Stimulated activated CD8-positive, alpha-beta memory T cell treated with anti-CD3 and anti-CD28 coated beads, Interleukin-4, amount 100 ng/mL, for 1 hour (primary cell): ENCODE results near the gene SCNN1A.

Source experiments
- DNase-seq, 2 donors: peaks; one replicate each; pipeline ENCODE4 v3.0.0-alpha.2; 2020; ENCODE audit warnings: low read depth in 2 of 2, low spot score in 1 of 2

Gene SCNN1A

DNA sequence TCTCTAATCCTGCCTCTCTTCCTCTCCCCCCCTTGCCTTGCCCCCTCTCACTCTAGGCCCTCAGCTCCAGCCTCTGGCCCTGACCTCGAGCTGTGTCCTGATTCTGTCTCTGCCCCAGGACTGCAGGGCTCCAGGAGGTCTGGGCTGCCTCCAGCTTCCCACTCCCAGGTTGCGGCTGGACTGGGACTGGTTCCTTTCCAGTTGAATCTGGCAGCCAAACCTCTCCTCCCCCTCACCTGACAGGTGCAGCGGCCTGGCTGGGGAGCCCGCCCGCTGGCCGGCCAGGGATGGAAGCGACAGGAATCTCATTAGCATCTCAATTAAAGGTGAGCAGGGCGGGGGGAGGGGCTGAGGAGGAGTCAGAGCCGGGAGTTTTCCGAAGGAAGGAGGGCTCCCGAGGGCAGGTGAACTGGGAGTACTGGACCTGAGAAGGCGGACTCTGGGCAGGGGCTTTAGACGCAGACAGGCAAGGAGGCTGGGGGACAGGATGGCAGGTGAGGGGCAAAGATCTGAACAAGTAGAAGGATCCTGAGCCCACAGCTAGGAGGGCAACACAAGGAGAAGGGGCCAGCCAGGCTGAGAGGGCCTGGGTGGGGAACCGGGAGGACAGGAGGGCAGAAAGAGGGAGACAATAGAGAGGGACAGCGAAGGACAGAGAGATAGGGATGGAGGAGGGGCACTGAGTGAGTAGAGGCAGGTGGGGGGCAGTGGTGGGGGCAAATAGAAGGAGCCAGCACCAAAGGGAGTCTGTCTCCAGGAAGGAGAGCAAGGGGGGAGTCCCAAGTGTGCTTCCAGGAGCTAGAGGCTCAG, at the start of gene SCNN1A:
Gene SCNN1A, minus strand, starts transcription at position 295 of the 810 bp plus-strand sequence. CDS start 780 bp downstream, outside the sequence.
- DNase-seq = no peak

DNA sequence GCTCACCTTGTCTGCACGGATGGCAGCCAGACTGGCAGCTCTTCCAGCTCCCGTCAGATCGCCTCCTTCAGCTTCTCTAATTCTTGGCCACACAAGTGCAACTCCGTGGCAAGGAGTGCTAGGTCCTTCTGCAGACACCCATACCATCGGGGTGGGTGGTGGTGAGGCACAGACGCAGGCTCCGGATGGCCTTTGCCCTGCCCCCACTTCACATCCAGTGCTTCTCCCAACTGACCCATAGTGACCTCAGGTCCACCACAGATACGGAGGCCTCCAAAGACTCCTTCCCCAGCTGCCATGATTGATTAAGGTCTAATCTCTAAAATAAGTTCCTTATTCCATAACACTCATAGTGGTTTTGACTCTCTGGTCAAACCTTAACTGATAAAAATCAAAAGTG, 49.5 kb upstream of the SCNN1A start:
- DNase-seq = no peak

DNA sequence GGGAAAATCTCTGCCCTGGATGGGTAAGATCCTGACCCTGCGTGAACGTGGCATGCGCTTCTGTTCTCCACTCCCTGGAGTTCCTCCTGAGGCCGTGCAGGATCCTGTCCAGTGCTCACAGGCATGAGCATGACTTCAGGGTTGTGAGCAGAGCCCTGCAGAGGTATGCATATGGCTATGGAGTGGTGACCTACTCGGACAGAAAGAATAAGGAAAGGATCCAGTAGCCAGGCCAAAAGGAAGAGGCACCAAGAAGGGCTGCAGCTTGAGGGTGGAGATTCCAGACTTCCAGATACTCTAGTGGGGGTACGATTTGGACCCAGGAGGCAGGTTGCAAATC, 48.6 kb upstream of the SCNN1A start:
- DNase-seq = no peak

- DNase-seq = peak in 1 of 2 donors; percentile 54
These were observed 48.1 kb upstream of the SCNN1A start for GRCh38 chr12:6423267-6424007.

- no peak for DNase-seq
These were observed 45.0 kb upstream of the SCNN1A start for GRCh38 chr12:6420364-6420763.

GRCh38 chr12:6418796-6419195, 43.4 kb upstream of the SCNN1A start:
- DNase-seq = no peak

DNA sequence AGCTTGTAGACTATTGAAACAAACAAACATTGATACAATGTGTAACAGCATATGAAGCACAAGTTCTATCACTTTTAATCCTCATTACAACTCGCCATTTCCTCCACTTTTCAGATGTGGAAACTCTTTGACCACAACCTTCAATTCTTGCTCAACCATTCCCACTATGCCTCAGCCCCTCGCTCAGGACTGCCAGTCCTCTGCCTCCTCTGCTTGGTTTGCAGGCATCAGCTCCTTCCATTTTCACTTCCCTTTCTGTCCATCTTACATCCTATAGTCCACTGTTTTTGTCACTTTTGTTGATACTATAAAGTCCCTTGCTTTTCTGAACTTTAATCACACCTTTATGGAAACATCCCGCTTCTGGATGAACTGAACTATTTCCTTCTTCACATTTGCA, 41.2 kb upstream of the SCNN1A start:
- no peak for DNase-seq

- DNase-seq = no peak
These were observed 32.0 kb upstream of the SCNN1A start for GRCh38 chr12:6407236-6407954.

DNA sequence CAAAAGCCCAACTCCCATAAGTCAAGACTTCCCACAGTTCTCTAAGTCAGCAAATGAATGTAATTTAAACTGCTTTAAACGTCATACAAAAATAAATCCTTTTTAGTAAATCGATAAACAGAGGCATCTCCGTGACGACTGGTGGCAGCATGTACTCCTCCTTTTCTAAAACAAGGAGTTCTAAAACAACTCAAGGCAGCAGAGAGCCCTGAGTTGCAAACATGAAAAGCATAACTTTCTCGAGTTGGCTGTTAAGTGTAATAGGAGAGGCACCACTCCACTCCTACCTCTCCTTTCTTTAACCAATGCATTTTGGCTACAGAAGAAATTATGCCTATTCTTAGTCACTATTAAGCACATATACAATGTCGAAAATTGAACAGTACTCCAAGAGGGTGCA, 30.6 kb upstream of the SCNN1A start:
- no peak for DNase-seq

DNA sequence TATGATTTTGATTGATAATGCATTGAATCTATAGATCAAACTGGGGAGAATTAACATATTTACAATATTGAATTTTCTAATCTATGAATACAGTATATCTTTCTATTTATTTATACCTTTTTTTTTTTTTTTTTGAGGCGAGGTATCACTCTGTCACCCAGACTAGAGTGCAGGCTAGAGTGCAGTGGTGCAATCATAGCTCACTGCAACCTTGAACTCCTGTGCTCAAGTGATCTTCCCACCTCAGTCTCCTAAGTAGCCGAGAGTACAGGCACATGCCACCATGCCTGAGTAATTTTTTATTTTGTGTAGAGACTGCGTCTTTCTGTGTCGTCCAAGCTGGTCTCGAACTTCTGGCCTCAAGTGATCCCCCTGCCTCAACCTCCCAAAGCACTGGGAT, 29.0 kb upstream of the SCNN1A start:
- no peak for DNase-seq

DNA sequence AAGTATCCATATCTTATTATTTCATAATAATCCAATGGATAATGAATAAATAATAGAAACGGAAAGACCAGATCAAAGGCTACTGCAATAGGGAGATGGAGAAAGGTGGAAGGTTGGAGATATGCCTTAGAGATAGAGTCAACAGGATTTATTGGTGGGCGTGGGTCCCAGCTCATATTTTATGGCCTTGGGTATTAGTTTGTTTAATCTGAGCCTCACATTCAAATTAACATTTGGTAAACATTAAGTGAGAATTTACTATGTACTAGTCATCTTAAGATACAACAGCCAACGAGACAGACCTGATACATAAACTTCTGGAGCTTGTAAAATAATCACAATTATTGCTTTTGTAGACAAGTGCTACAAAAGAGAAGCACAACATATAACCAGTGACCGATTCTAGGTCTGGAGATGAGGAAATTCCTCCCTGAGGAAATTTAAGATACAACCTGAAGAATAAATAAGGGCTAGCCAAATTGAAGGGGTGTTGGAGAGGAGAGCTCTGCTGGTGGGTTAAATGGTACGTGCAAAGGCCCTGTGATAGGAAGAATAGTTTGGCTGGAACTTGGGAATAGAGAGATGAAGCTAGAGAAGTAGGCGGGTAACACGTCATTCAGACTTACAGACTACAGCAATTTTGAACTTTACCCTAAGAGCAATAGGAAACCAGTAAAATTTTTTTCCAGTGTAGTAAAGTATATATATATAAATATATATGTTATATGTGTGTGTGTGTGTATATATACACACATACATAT, 24.7 kb upstream of the SCNN1A start:
- no peak for DNase-seq

GRCh38 chr12:6396031-6396430, 20.7 kb upstream of the SCNN1A start:
- no peak for DNase-seq

DNA sequence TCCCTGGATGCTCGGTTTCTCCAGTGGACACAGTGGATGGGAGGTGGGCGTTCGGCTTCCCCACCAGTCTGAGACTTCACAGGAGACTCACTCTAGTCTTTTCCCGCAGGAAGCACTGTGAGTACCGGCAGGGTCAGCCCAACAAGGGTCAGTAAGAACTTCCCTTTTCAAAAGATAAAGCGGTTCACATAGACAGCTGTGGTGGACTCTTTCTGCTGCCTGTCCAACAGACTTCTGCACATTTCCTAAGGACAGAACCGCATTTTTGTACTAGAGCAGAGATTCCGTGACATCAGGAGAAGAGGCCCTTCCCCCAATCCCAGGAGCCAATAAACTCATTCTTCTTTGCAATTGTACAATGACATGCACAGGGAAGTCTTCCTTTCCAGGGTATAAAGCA, 19.0 kb upstream of the SCNN1A start:
- no peak for DNase-seq

DNA sequence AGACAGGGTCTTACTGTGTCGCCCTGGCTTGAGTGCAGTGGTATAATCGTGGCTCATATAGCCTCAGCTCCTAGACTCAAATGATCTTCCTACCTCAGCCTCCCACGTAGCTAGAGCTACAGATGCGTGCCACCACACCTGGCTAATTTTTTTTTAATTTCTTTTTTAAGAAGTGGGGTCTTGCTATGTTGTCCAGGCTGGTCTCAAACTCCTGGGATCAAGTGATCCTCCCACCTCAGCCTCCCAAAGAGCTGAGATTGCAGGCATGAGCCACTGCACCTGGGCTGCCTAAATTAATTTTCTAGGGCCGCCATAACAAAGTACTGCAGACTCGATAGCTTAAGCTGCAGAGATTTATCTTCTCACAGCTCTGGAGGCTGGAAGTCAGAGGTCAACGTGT, 17.7 kb upstream of the SCNN1A start:
- no peak for DNase-seq

- DNase-seq = no peak
These were observed 17.1 kb upstream of the SCNN1A start for GRCh38 chr12:6392504-6392903.

GRCh38 chr12:6391013-6391412, 15.7 kb upstream of the SCNN1A start:
- DNase-seq = no peak

DNA sequence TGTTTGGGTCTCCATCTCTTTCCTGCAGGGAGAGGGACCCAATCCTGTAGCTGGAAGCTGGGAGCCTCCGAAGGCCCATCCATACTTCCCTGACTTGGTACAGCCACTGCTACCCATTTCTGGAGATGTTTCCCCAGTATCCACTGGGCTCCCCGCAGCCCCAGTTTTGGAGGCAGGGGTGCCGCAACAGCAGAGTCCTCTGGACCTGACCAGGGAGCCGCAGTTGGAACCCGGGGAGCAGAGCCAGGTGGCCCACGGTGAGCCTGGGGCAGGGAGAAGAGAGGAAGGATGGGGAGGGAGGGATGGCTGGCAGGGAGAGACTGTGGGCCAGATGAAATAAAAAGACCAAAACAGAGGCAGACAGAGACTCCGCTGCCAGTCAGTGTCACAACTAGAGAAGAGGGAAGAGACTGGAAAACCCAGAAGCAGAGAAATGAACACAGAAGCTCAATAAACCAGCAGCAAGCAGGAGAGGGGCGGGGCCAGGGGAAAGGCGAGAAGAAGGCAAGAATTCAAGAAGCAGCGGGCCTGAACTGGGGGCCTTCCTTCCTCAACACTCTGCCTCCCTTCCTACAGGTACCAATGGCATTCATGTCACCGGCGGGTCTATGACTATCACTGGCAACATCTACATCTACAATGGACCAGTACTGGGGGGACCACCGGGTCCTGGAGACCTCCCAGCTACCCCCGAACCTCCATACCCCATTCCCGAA, 14.9 kb upstream of the SCNN1A start:
- no peak for DNase-seq

GRCh38 chr12:6387541-6387940, 12.2 kb upstream of the SCNN1A start:
- DNase-seq = no peak

DNA sequence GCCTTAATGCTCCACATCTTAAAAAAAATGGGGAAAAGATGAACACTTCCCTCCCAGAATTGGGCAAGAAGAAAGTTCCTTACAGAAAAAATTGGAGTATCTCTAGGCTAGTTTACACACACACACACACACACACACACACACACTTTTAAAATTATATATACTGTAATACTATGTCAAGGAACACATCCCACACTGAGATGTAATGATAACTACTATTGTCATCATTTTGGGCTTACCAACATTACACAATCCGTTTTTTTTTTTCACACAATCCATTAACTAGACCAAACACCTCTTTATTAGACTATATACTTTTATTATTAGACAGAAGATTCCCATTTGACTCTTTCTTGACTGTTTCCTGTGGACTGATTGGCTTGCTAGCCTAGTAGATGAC, 11.1 kb upstream of the SCNN1A start:
- no peak for DNase-seq

DNA sequence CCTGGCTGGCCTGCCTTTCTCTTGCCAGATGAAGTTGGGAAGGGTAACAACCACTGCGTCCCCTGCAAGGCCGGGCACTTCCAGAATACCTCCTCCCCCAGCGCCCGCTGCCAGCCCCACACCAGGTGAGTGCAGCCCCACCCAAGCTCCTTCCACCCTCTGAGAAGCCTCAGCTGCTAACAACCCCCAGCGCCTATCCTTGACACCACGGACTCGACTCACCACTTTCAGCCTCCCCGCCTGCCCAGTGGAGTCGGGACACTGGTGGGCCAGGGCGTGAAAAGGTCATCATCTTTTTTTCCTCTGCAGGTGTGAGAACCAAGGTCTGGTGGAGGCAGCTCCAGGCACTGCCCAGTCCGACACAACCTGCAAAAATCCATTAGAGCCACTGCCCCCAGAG, 10.7 kb upstream of the SCNN1A start:
- DNase-seq = no peak
